GM19240 (cell line): ENCODE measurements around the gene HSFY2.
"Not testable (repeated sequence)": the region's sequence is repeated elsewhere in the genome, so short reads cannot be mapped to it uniquely, and the experiment has no call there.

ENCODE experiments used
- DNase-seq: peaks from one replicate; pipeline ENCODE4 v3.0.0; 2011; ENCODE audit warnings: low spot score; ENCODE audit not compliant: insufficient read length

Gene HSFY2

DNA sequence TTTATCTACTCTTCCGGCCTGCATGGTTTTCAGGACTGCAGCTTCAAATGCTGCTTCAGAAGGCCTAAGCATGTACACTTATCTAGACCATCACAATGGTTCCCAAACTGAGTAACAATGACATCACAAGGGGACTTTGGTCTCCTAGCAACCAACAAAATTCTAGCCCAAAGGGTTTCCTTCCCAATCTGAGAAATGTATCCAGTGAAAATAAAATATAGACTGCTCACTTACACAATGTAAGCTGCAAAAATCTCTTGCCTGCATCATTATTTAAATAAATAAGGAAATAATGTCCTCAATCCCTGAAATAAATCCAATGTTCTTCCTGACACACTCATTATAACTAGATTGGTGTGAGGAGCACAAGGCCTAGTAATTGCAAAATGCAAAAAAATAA is at the start of gene HSFY2:
HSFY2 (minus strand) TSS at position 101 of the 400 bp plus-strand sequence. CDS start 117 bp downstream, outside the sequence.
- not testable (repeated sequence) for DNase-seq

DNA sequence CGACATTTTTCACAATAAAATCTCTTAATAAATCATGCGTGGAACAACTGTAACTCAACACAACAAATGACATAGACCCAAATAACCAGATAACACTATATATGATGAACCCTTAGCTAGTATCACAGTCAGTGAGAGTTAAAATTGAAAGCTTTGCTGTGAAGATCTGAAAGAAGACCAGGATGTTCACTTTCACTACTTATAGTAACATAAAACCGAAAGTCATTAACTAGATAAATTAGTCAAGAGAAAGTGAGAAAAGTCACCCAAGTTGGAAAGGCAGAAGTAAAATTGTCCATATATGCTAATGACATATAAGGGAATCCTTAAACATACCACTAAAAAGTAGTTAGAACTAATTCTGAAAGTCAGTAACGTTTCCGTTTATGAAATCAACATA is 42.2 kb upstream of the HSFY2 start:
- DNase-seq: not testable (repeated sequence)

- not testable (repeated sequence) for DNase-seq
Measured at GRCh38 chrY:18788757-18789406, 15.3 kb upstream of the HSFY2 start.

GRCh38 chrY:18754077-18754476 is 19.5 kb downstream of the HSFY2 start:
- DNase-seq: not testable (repeated sequence)

DNA sequence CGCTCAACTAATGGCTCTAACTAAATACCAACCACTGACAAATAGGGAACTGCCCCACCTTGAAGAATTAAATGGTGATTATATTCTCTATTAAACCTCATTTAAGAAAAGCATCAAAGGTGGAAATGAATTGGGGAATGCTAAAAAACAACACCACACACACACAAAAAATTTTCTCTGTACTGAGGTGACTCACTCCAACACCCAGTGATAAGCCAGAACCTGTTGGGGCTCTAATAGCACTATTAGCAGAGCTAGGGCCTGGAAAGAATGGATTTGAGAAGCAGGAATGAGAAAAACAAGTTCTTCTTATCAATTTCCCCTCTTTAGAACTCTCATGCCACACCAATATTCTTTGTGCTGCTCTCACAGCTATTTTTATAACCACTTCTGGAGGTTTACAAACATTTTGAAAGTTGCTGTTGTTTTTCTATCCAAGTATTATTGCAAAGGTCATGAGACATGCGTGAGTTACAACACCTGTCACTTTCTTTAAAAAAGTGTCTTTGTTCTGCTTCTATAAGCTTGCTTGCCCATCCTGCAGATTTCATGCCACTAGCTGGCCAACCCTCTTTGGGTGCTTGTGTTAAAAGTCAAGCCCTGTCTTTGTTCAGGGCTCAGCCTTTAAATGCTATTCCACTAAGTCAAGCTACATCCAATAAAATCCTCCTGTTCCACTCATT is 20.3 kb downstream of the HSFY2 start:
- not testable (repeated sequence) for DNase-seq

- not testable (repeated sequence) for DNase-seq
Measured at GRCh38 chrY:18723714-18724113, 49.8 kb downstream of the HSFY2 start.
